BE2C (cell line): Measurements from ENCODE around the gene EYA2.

ENCODE experiments used
- DNase-seq: peaks from one replicate; pipeline ENCODE4 v3.0.0-alpha.2; 2020
- H3K27me3 ChIP-seq: fragments of 250-450 bp; sonication (Bioruptor Pico); 2 replicates; pipeline ENCODE4 v1.5.1; 2020; ENCODE audit warnings: mild to moderate bottlenecking
- H3K36me3 ChIP-seq: fragments of 250-450 bp; sonication (Bioruptor Pico); 2 replicates; pipeline ENCODE4 v1.5.1; 2020; ENCODE audit warnings: mild to moderate bottlenecking
- H3K4me1 ChIP-seq: fragments of 250-450 bp; sonication (Bioruptor Pico); 2 replicates; pipeline ENCODE4 v1.5.1; 2020
- H3K4me3 ChIP-seq: 2 replicates; pipeline ENCODE4 v1.5.1; 2011; ENCODE audit warnings: low read depth, low read length
- H3K9me3 ChIP-seq: fragments of 250-450 bp; sonication (Bioruptor Pico); 2 replicates; pipeline ENCODE4 v1.5.1; 2020
- CTCF ChIP-seq: IDR thresholded peaks from 2 replicates; pipeline ENCODE4 v1.5.1; 2012; ENCODE audit warnings: mild to moderate bottlenecking, low read depth, low read length

The EYA2 gene

GRCh38 chr20:47120346-47120936 is 225.8 kb downstream of the EYA2 start:
- Histone ChIP-seq H3K27me3 (peaks cover 20% of the 10 kb centered on the region), H3K4me1 (no peaks in the 10 kb centered on the region), H3K9me3 (no peaks in the 10 kb centered on the region), H3K36me3 (no peaks in the 10 kb centered on the region), H3K4me3 (no peak overlapping the region)
- DNase-seq, result no peak
- TF ChIP-seq CTCF, result no peak

GRCh38 chr20:47122560-47122959 is 227.9 kb downstream of the EYA2 start:
- Histone ChIP-seq H3K4me1 (no peaks in the 10 kb centered on the region), H3K9me3 (no peaks in the 10 kb centered on the region), H3K27me3 (peaks cover 31% of the 10 kb centered on the region), H3K36me3 (no peaks in the 10 kb centered on the region), H3K4me3 (no peak overlapping the region)
- DNase-seq, result no peak
- TF ChIP-seq CTCF, result no peak

- Histone ChIP-seq H3K27me3 (peaks cover 20% of the 10 kb centered on the region), H3K4me1 (no peaks in the 10 kb centered on the region)
Observed at GRCh38 chr20:47124181-47124717, 229.6 kb downstream of the EYA2 start.

GRCh38 chr20:47125508-47125757 is 230.8 kb downstream of the EYA2 start:
- Histone ChIP-seq H3K36me3 (no peaks in the 10 kb centered on the region), H3K4me1 (no peaks in the 10 kb centered on the region), H3K9me3 (no peaks in the 10 kb centered on the region), H3K27me3 (peaks cover 14% of the 10 kb centered on the region), H3K4me3 (no peak overlapping the region)
- TF ChIP-seq CTCF, result no peak
- no peak for DNase-seq

More at GRCh38 chr20:47124181-47124717, 229.6 kb downstream of the EYA2 start:
- Histone ChIP-seq H3K9me3 (no peaks in the 10 kb centered on the region), H3K4me3 (no peak overlapping the region), H3K36me3 (no peaks in the 10 kb centered on the region)
- DNase-seq, result no peak
- no peak for TF ChIP-seq CTCF

GRCh38 chr20:47125758-47126591 is 231.3 kb downstream of the EYA2 start:
- no peak for DNase-seq
- H3K4me1 ChIP-seq, result no peaks in the 10 kb centered on the region
- H3K36me3 ChIP-seq, result no peaks in the 10 kb centered on the region
- H3K9me3 ChIP-seq, result no peaks in the 10 kb centered on the region
- no peak for TF ChIP-seq CTCF
- peaks cover 13% of the 10 kb centered on the region for H3K27me3 ChIP-seq
- no peak overlapping the region for H3K4me3 ChIP-seq

GRCh38 chr20:47126709-47127108 is 232.1 kb downstream of the EYA2 start:
- no peak for TF ChIP-seq CTCF
- no peak overlapping the region for H3K4me3 ChIP-seq
- H3K9me3 ChIP-seq, result no peaks in the 10 kb centered on the region
- peaks cover 13% of the 10 kb centered on the region for H3K27me3 ChIP-seq
- no peaks in the 10 kb centered on the region for H3K36me3 ChIP-seq
- no peak for DNase-seq
- H3K4me1 ChIP-seq, result no peaks in the 10 kb centered on the region
